ENCODE data around the gene DGKB. TPM values are rescaled to one million over a fixed set of nuclear protein-coding genes. Genes with fewer than 3 reads are reported as not detected.

DGKB gene
- total RNA-seq, 1 donor from 2014 or later: 5.5 TPM

GRCh38 chr7:14385074-14385473, 517.5 kb downstream of the DGKB start:
- H3K36me3 ChIP-seq: no peaks in the 10 kb centered on the region
- no peaks in the 10 kb centered on the region for H3K27me3 Mint-ChIP-seq (ENCODE audit: insufficient read depth, low read depth)
- no peak overlapping the region for H3K4me3 Mint-ChIP-seq
- TF ChIP-seq EZH2phosphoT487 (IDR thresholded peaks at IDR 0.05) (no peak), CTCF (IDR thresholded peaks at IDR 0.05) (no peak), EZH2 (IDR thresholded peaks at IDR 0.05) (no peak)
- H3K4me1 Mint-ChIP-seq: peaks cover 16% of the 10 kb centered on the region
- H4K20me1 ChIP-seq (ENCODE audit: low read depth): no peaks in the 10 kb centered on the region
- no peaks in the 10 kb centered on the region for H3K79me2 ChIP-seq (ENCODE audit: low read depth)
- H3K4me3 ChIP-seq: no peak overlapping the region
- peaks cover 11% of the 10 kb centered on the region for H3F3A ChIP-seq (ENCODE audit: low read depth)
- no peak overlapping the region for H3K9ac ChIP-seq
- DNase-seq (ENCODE audit: low spot score): no peak
- H3K4me1 ChIP-seq: peaks cover 16% of the 10 kb centered on the region
- peaks cover 24% of the 10 kb centered on the region for H3K36me3 Mint-ChIP-seq
- no peak overlapping the region for H3K4me2 ChIP-seq
- no peak overlapping the region for H3K27ac ChIP-seq
- H3K9me3 Mint-ChIP-seq: peaks cover 3% of the 10 kb centered on the region
- no peak overlapping the region for H2AFZ ChIP-seq (replicated peaks)
- no peak overlapping the region for H3K27ac Mint-ChIP-seq
- H3K27me3 ChIP-seq: no peaks in the 10 kb centered on the region
- no peaks in the 10 kb centered on the region for H3K9me3 ChIP-seq (ENCODE audit: low read depth)

GRCh38 chr7:14381936-14382335, 520.6 kb downstream of the DGKB start:
- Mint-ChIP-seq H3K27ac (no peak overlapping the region), H3K27me3 (ENCODE audit: insufficient read depth, low read depth) (no peaks in the 10 kb centered on the region), H3K9me3 (peaks cover 3% of the 10 kb centered on the region), H3K4me3 (no peak overlapping the region), H3K36me3 (peaks cover 24% of the 10 kb centered on the region), H3K4me1 (peaks cover 15% of the 10 kb centered on the region)
- Histone ChIP-seq H3F3A (ENCODE audit: low read depth) (no peaks in the 10 kb centered on the region), H3K4me3 (no peak overlapping the region), H3K9me3 (ENCODE audit: low read depth) (no peaks in the 10 kb centered on the region), H3K4me2 (no peak overlapping the region), H3K27ac (no peak overlapping the region), H3K27me3 (no peaks in the 10 kb centered on the region), H4K20me1 (ENCODE audit: low read depth) (no peaks in the 10 kb centered on the region), H3K79me2 (ENCODE audit: low read depth) (no peaks in the 10 kb centered on the region), H3K9ac (no peak overlapping the region), H2AFZ (replicated peaks) (no peak overlapping the region), H3K4me1 (peaks cover 10% of the 10 kb centered on the region), H3K36me3 (no peaks in the 10 kb centered on the region)
- DNase-seq (ENCODE audit: low spot score): no peak
- TF ChIP-seq CTCF (IDR thresholded peaks at IDR 0.05) (no peak), EZH2phosphoT487 (IDR thresholded peaks at IDR 0.05) (no peak), EZH2 (IDR thresholded peaks at IDR 0.05) (no peak)

- Histone ChIP-seq H3K9me3 (ENCODE audit: low read depth) (no peaks in the 10 kb centered on the region), H3K4me3 (no peak overlapping the region), H2AFZ (replicated peaks) (no peak overlapping the region), H3K27ac (no peak overlapping the region), H3K4me1 (peaks cover 16% of the 10 kb centered on the region), H3K4me2 (no peak overlapping the region), H3F3A (ENCODE audit: low read depth) (no peaks in the 10 kb centered on the region), H3K27me3 (no peaks in the 10 kb centered on the region), H3K79me2 (ENCODE audit: low read depth) (no peaks in the 10 kb centered on the region), H4K20me1 (ENCODE audit: low read depth) (no peaks in the 10 kb centered on the region), H3K36me3 (no peaks in the 10 kb centered on the region), H3K9ac (no peak overlapping the region)
- TF ChIP-seq EZH2 (IDR thresholded peaks at IDR 0.05) (no peak), CTCF (IDR thresholded peaks at IDR 0.05) (no peak), EZH2phosphoT487 (IDR thresholded peaks at IDR 0.05) (no peak)
- Mint-ChIP-seq H3K36me3 (peaks cover 22% of the 10 kb centered on the region), H3K4me3 (no peak overlapping the region), H3K27me3 (ENCODE audit: insufficient read depth, low read depth) (no peaks in the 10 kb centered on the region), H3K9me3 (peaks cover 3% of the 10 kb centered on the region), H3K27ac (no peak overlapping the region), H3K4me1 (peaks cover 21% of the 10 kb centered on the region)
- DNase-seq (ENCODE audit: low spot score): no peak
These were observed 521.2 kb downstream of the DGKB start for GRCh38 chr7:14381306-14381705.
